ENCODE data around the gene KIRREL1.

Gene KIRREL1

DNA sequence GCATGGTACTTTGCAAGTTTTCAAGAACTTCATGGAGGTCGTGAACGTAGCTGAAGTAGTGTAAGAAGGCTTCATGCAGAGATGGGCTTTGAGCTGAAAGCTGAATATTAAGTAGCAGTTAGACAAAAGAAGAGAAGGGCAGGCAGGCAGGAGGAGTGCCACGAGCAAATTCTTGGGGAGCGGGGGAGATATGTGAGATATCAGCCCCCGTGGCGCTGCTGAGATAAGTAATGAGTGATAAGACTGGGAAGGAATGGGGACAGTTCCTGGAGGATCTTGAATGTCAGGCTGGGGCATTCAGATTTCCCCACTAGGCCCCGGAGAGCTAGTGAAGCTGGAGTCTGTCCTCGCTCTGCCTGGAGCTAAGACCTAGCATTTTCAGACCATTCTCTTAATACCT lies 27.9 kb upstream of the KIRREL1 start:
- Histone ChIP-seq H3K36me3 (ENCODE audit: insufficient read depth, low read length) (no peaks in the 10 kb centered on the region), H3K9me3 (ENCODE audit: control insufficient read depth, insufficient read depth, low read length) (peaks cover 5% of the 10 kb centered on the region; the same call in 1 of the 2 replicates), H3K9ac (ENCODE audit: low read depth, low read length) (no peak overlapping the region), H3K4me1 (ENCODE audit: insufficient read depth, low read length) (no peaks in the 10 kb centered on the region)

GRCh38 chr1:157966031-157966537 lies 27.4 kb upstream of the KIRREL1 start:
- H3K4me1 ChIP-seq (ENCODE audit: insufficient read depth, low read length): no peaks in the 10 kb centered on the region
- H3K9ac ChIP-seq (ENCODE audit: low read depth, low read length): no peak overlapping the region
- peaks cover 10% of the 10 kb centered on the region for H3K9me3 ChIP-seq (ENCODE audit: control insufficient read depth, insufficient read depth, low read length)
- H3K36me3 ChIP-seq (ENCODE audit: insufficient read depth, low read length): no peaks in the 10 kb centered on the region

DNA sequence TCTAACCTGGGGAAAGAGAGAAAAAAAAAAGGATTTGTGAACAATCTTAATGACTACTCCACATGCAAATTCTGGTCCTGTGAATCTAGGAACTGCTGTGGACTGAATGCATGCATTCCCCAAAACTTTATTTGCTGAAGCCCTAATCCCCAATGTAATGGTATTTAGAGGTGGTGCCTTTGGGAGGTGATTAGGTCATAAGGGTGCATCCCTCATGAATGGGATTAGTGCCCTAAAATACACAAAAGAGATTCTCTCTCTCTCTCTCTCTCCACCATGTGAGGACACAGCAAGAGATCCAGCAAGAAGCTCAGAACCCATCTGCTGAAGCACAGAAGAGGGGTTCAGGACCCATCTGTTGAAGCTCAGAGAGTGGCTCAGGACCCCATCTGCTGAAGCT lies 26.2 kb upstream of the KIRREL1 start:
- Histone ChIP-seq H3K9me3 (ENCODE audit: control insufficient read depth, insufficient read depth, low read length) (peaks cover 12% of the 10 kb centered on the region), H3K4me1 (ENCODE audit: insufficient read depth, low read length) (no peaks in the 10 kb centered on the region), H3K36me3 (ENCODE audit: insufficient read depth, low read length) (no peaks in the 10 kb centered on the region), H3K9ac (ENCODE audit: low read depth, low read length) (no peak overlapping the region)

- no peak overlapping the region for H3K9ac ChIP-seq (ENCODE audit: low read depth, low read length)
- peaks cover 15% of the 10 kb centered on the region for H3K9me3 ChIP-seq (ENCODE audit: control insufficient read depth, insufficient read depth, low read length)
- no peaks in the 10 kb centered on the region for H3K36me3 ChIP-seq (ENCODE audit: insufficient read depth, low read length)
- no peaks in the 10 kb centered on the region for H3K4me1 ChIP-seq (ENCODE audit: insufficient read depth, low read length)
Measured at GRCh38 chr1:157968508-157968907, 24.9 kb upstream of the KIRREL1 start.

DNA sequence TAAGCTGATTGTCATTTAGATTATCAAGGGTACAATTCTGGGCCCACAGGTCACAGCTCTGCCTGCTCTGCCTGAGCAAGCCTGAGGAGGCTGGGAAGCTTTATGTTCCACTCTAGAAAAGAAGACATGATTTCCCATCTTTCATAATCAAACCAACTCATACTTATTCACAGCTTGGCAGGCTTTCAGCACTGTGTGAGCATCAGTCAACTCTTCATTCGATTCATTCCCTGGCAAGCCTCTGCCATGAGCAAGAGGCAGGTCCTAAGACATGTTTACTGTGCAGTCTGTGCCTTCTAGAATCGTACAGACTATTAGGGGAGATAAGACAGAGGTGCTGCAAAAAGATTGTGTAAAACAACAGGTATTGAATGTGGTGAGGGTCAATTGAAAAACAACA lies 24.5 kb upstream of the KIRREL1 start:
- Histone ChIP-seq H3K4me1 (ENCODE audit: insufficient read depth, low read length) (no peaks in the 10 kb centered on the region), H3K9ac (ENCODE audit: low read depth, low read length) (no peak overlapping the region), H3K36me3 (ENCODE audit: insufficient read depth, low read length) (no peaks in the 10 kb centered on the region), H3K9me3 (ENCODE audit: control insufficient read depth, insufficient read depth, low read length) (peaks cover 15% of the 10 kb centered on the region)

DNA sequence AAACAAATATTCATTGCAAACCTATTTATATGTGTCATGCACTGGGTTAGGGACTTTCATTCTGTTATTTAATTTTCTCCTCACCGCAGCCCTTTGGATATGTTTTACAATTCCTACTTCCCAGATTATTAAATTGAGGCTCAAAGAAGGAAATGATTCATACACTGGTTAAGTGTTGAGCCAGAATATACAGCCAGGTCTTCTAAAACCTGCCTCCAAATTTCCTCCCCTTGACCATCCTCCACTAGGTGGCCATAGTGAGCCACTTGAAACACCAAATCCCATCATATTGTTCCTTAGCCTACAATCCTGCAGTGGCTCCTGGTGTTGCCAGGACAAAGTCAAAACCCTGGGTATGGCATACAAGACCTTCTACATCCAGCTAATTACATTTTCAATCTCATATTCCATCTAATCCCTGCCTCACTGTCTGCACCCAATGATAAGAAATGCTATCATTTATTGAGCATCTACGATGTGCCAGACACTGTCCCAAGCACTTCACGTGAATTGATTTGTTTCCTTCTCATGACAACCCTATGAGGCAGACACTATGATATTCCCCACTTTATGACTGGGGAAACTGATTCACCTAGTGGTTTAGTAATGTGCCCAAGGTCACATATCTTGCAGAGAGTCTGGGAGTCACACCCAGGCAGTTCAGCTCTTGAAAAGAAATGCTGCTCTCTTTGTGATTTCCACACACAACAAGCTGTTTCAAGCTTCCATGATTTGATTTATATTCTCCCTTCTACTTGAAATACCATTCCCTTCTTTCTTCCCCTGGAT lies 23.6 kb upstream of the KIRREL1 start:
- H3K9ac ChIP-seq (ENCODE audit: low read depth, low read length): no peak overlapping the region
- peaks cover 15% of the 10 kb centered on the region for H3K9me3 ChIP-seq (ENCODE audit: control insufficient read depth, insufficient read depth, low read length)
- H3K4me1 ChIP-seq (ENCODE audit: insufficient read depth, low read length): 0 out of 2 replicates have a peak, but pooled peaks cover 2% of the 10 kb centered on the region
- no peaks in the 10 kb centered on the region for H3K36me3 ChIP-seq (ENCODE audit: insufficient read depth, low read length)

DNA sequence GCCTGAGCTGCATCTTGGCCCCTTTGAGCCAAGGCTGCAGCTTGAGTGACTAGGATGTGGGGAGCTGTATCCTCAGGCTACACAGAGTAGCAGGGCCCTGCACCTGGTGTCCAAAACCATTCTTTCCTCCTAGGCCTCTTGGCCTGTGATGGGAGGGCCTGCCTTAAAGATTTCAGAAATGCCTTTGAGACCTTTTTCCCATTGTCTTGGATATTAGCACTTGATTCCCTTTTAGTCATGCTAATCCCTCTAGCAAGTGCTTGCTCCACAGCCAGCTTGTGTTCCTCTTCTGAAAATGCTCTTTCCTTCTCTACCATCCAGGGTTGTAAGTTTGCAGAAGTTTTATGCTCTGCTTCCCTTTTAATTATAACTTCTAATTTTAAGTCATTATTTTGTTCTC lies 21.7 kb upstream of the KIRREL1 start:
- Histone ChIP-seq H3K9me3 (ENCODE audit: control insufficient read depth, insufficient read depth, low read length) (peaks cover 15% of the 10 kb centered on the region), H3K4me1 (ENCODE audit: insufficient read depth, low read length) (peaks cover 14% of the 10 kb centered on the region; the same call in 1 of the 2 replicates), H3K36me3 (ENCODE audit: insufficient read depth, low read length) (no peaks in the 10 kb centered on the region), H3K9ac (ENCODE audit: low read depth, low read length) (no peak overlapping the region)

GRCh38 chr1:157975228-157975950 lies 18.1 kb upstream of the KIRREL1 start:
- Histone ChIP-seq H3K4me1 (ENCODE audit: insufficient read depth, low read length) (peaks cover 17% of the 10 kb centered on the region; the same call in 1 of the 2 replicates), H3K9ac (ENCODE audit: low read depth, low read length) (no peak overlapping the region), H3K9me3 (ENCODE audit: control insufficient read depth, insufficient read depth, low read length) (peaks cover 13% of the 10 kb centered on the region), H3K36me3 (ENCODE audit: insufficient read depth, low read length) (no peaks in the 10 kb centered on the region)

DNA sequence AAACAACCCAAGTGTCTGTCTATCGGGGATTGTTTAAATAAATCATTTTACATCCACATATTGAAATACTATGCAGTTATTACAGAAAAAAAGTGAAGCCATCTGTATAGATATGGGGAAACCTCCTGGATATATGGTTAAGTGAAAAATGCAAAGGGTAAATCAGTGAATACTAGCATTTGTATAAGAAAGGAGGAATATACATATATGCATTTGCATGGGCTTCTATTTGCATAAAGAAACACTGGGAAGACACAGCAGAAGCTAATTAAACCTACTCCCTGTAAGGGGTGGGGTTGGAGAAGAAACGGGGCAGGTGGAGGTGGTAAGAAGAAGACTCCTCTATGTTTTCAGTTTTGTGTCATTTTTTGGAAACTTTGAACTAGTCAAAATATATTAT lies 16.6 kb upstream of the KIRREL1 start:
- peaks cover 17% of the 10 kb centered on the region; the same call in 1 of the 2 replicates for H3K4me1 ChIP-seq (ENCODE audit: insufficient read depth, low read length)

GRCh38 chr1:157978586-157979403 lies 14.7 kb upstream of the KIRREL1 start:
- Histone ChIP-seq H3K36me3 (ENCODE audit: insufficient read depth, low read length) (no peaks in the 10 kb centered on the region), H3K9ac (ENCODE audit: low read depth, low read length) (peak overlapping the region; percentile 35; the same call in 1 of the 2 replicates), H3K9me3 (ENCODE audit: control insufficient read depth, insufficient read depth, low read length) (no peaks in the 10 kb centered on the region), H3K4me1 (ENCODE audit: insufficient read depth, low read length) (peaks cover 26% of the 10 kb centered on the region)

More for the DNA sequence above, 16.6 kb upstream of the KIRREL1 start:
- Histone ChIP-seq H3K9ac (ENCODE audit: low read depth, low read length) (no peak overlapping the region), H3K36me3 (ENCODE audit: insufficient read depth, low read length) (no peaks in the 10 kb centered on the region), H3K9me3 (ENCODE audit: control insufficient read depth, insufficient read depth, low read length) (0 out of 2 replicates have a peak, but pooled peaks cover 4% of the 10 kb centered on the region)

GRCh38 chr1:157982136-157982535 lies 11.3 kb upstream of the KIRREL1 start:
- H3K9me3 ChIP-seq (ENCODE audit: control insufficient read depth, insufficient read depth, low read length): no peaks in the 10 kb centered on the region
- peaks cover 16% of the 10 kb centered on the region; the same call in 1 of the 2 replicates for H3K4me1 ChIP-seq (ENCODE audit: insufficient read depth, low read length)
- H3K9ac ChIP-seq (ENCODE audit: low read depth, low read length): no peak overlapping the region
- H3K36me3 ChIP-seq (ENCODE audit: insufficient read depth, low read length): no peaks in the 10 kb centered on the region

DNA sequence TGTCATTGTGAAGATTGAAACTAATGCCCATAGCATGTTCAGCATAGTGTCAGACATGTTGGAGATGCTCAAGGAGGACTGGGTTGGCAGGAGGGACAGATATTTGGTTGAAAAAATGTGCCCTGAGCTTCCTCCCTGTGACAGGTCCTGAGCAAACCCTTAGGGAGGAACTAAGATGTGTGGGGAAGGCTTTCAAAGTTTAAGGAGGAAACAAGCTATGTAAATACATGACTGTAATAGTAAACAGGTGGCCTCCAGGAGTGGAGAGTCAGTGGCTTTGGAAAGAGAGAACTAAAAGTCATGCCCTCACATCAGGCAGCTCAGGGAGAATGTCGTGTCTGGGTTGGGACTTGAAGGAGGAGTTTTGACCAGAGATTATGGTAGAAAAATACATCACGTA lies 9.7 kb upstream of the KIRREL1 start:
- H3K9ac ChIP-seq (ENCODE audit: low read depth, low read length): no peak overlapping the region
- no peaks in the 10 kb centered on the region for H3K9me3 ChIP-seq (ENCODE audit: control insufficient read depth, insufficient read depth, low read length)
- H3K4me1 ChIP-seq (ENCODE audit: insufficient read depth, low read length): peaks cover 16% of the 10 kb centered on the region; the same call in 1 of the 2 replicates
- no peaks in the 10 kb centered on the region for H3K36me3 ChIP-seq (ENCODE audit: insufficient read depth, low read length)

- Histone ChIP-seq H3K9me3 (ENCODE audit: control insufficient read depth, insufficient read depth, low read length) (no peaks in the 10 kb centered on the region), H3K9ac (ENCODE audit: low read depth, low read length) (no peak overlapping the region), H3K36me3 (ENCODE audit: insufficient read depth, low read length) (no peaks in the 10 kb centered on the region), H3K4me1 (ENCODE audit: insufficient read depth, low read length) (peaks cover 16% of the 10 kb centered on the region; the same call in 1 of the 2 replicates)
Measured at GRCh38 chr1:157984469-157984868, 9.0 kb upstream of the KIRREL1 start.

GRCh38 chr1:157985473-157985872 lies 8.0 kb upstream of the KIRREL1 start:
- no peak overlapping the region for H3K9ac ChIP-seq (ENCODE audit: low read depth, low read length)
- H3K4me1 ChIP-seq (ENCODE audit: insufficient read depth, low read length): peaks cover 16% of the 10 kb centered on the region; the same call in 1 of the 2 replicates
- no peaks in the 10 kb centered on the region for H3K36me3 ChIP-seq (ENCODE audit: insufficient read depth, low read length)
- H3K9me3 ChIP-seq (ENCODE audit: control insufficient read depth, insufficient read depth, low read length): no peaks in the 10 kb centered on the region
